GM23248 (cell line): Measurements from ENCODE around the gene CTDP1.

Experiments used
- EZH2 ChIP-seq: fragments of 200-600 bp; sonication (generic); IDR thresholded peaks from 2 replicates; pipeline ENCODE4 v1.6.1; 2018; ENCODE audit warnings: antibody characterized with exemption, mild to moderate bottlenecking; ENCODE audit not compliant: insufficient read depth, poor library complexity, severe bottlenecking
- EZH2phosphoT487 ChIP-seq: fragments of 200-600 bp; sonication (generic); IDR thresholded peaks from 2 replicates; pipeline ENCODE4 v1.6.1; 2018; ENCODE audit warnings: antibody characterized with exemption, moderate library complexity, mild to moderate bottlenecking, low read depth; ENCODE audit not compliant: insufficient read depth

DNA sequence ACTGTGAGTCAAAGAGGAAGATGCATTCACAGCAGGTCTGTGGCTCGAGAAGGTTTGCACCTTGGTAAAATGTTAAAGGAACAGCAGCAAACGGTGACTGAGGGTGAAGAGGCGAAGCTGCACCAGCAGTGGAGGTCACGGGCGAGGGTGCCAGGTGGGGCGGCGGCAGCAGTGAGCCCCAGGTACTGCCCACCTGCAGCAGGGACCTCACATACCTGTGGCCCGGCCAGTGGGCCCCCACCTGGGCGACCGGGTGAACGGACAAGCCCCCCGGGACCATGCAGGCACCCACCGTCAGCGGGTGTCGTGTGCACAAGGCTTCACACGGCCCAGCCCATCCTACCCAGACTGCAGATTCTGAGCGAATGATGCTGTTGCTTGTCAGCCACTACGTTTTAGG lies 94.5 kb downstream of the CTDP1 start:
- TF ChIP-seq EZH2 (no peak), EZH2phosphoT487 (no peak)
